Measurements from ENCODE around the gene CST9. TPM values are rescaled to one million over a fixed set of nuclear protein-coding genes. Genes with fewer than 3 reads are reported as not detected.
A peak's percentile ranks its signal among the peaks of the same experiment; 100 is the strongest.

CST9 gene
- total and polyA plus RNA-seq, 9 of the 15 experiments (the other 6 are each of a cell fraction or from before 2014, with no cell fraction given) = not detected

- FAIRE-seq (no peak), DNase-seq (ENCODE audit: extremely low read depth in 1 of 4, low spot score in 3 of 4) (no peak), ATAC-seq (no peak)
- Histone ChIP-seq H3K36me3 (ENCODE audit: control insufficient read depth, insufficient read depth, low read length) (peaks cover 18% of the 10 kb centered on the region; the same call in 1 of the 3 replicates), H3K9me3 (replicated peaks; ENCODE audit: control insufficient read depth, insufficient read depth, low read depth, low read length) (no peaks in the 10 kb centered on the region), H3K4me3 (peak overlapping the region; percentile 74), H3K79me2 (ENCODE audit: control insufficient read depth, insufficient read depth, low read length) (peaks cover 16% of the 10 kb centered on the region), H2AFZ (ENCODE audit: low read depth, low read length) (0 out of 2 replicates have a peak overlapping the region, but pooled peaks have one; percentile 84), H3K4me2 (ENCODE audit: insufficient read depth, low read length) (peak overlapping the region; percentile 75), H3K9me1 (ENCODE audit: control insufficient read depth, insufficient read depth, low read length) (no peaks in the 10 kb centered on the region), H4K20me1 (replicated peaks; ENCODE audit: control insufficient read depth, insufficient read depth, low read length) (no peaks in the 10 kb centered on the region), H3K27ac (ENCODE audit: extremely low read depth, low read depth, low read length) (peak overlapping the region; percentile 92), H3K27me3 (ENCODE audit: control insufficient read depth in 2 of 2, insufficient read depth in 2 of 2, low read length in 2 of 2) (no peaks in the 10 kb centered on the region), H3K4me1 (replicated peaks in 1 of 2; ENCODE audit: control insufficient read depth in 2 of 2, insufficient read depth in 2 of 2, low read length in 2 of 2) (peaks cover 6 to 23% of the 10 kb centered on the region in 2 experiments; a peak in 4 of 5 replicates), H3K9ac (ENCODE audit: insufficient read depth in 1 of 2, low read depth in 2 of 2, low read length in 2 of 2) (peak overlapping the region; percentile 87 to 94)
- in situ Hi-C loops (cut with MboI) (no loop called here), intact Hi-C loops (cut with micrococcal nuclease) (no loop called here)
- ChIA-PET POLR2A (interaction anchor here (0.6 to 2.7 kb wide), 6 partner anchors 9 to 244 kb away, joined by 3 to 11 read pairs (median 4); no protein-coding TSS in a partner anchor), CTCF (ENCODE audit: low intra/inter-chr PET ratio) (no interaction called here)
- BruUV-seq (replicated peaks) = no TSS peak
- WGBS (ENCODE audit: insufficient coverage, low coverage, missing lambda C conversion rate) = 14% methylated on average over 3 of the region's 4 CpGs
- no peak for TF ChIP-seq ASH1L (IDR thresholded peaks at IDR 0.05; ENCODE audit: borderline replicate concordance, low read depth, partially characterized antibody)
- TF ChIP-seq PTBP1 (IDR thresholded peaks at IDR 0.05; ENCODE audit: low read depth, low read length) = no peak
- TF ChIP-seq ZNF175 (CRISPR knock-in tag; IDR thresholded peaks at IDR 0.05; ENCODE audit: low read depth) = no peak
- TF ChIP-seq SMARCB1 (IDR thresholded peaks at IDR 0.05; ENCODE audit: insufficient read length, low read depth) = no peak
- TF ChIP-seq ARID3B (CRISPR knock-in tag; IDR thresholded peaks at IDR 0.05; ENCODE audit: borderline replicate concordance) = no peak
- no peak for TF ChIP-seq NR1H2 (CRISPR knock-in tag; IDR thresholded peaks at IDR 0.05)
- TF ChIP-seq HES1 (IDR thresholded peaks at IDR 0.05; ENCODE audit: low read depth) = no peak
- TF ChIP-seq ZNF655 (CRISPR knock-in tag; IDR thresholded peaks at IDR 0.05) = no peak
- no peak for TF ChIP-seq MNT (conservative IDR thresholded peaks at IDR 0.05)
- TF ChIP-seq STAT6 (CRISPR knock-in tag; IDR thresholded peaks at IDR 0.05) = no peak
- TF ChIP-seq HDGF (IDR thresholded peaks at IDR 0.05) = no peak
- TF ChIP-seq NR2C1 (IDR thresholded peaks at IDR 0.05) = no peak
- no peak for TF ChIP-seq NR2C1 (tag; IDR thresholded peaks at IDR 0.05)
Observed at GRCh38 chr20:23636908-23637281, 31.2 kb upstream of the CST9 start.
